Suprapubic skin (tissue), 4 donors: Measurements from ENCODE around the gene TIMP2.

Experiments
- POLR2A ChIP-seq, 2 donors: fragments of 450-650 bp; IDR thresholded peaks; one replicate each; pipeline ENCODE4 v1.6.1; 2017; ENCODE audit warnings: antibody characterized with exemption in 2 of 2, mild to moderate bottlenecking in 2 of 2, moderate library complexity in 2 of 2
- POLR2AphosphoS5 ChIP-seq, 3 donors: sonication (generic); formaldehyde crosslinking; IDR thresholded peaks; one replicate each; pipeline ENCODE4 v1.6.1; 2017; ENCODE audit warnings: antibody characterized with exemption in 3 of 3
- TF ChIP-seq, protein P1 (sequence below), 2 donors: fragments of 200-600 bp in 1 of 2; fragments of 450-650 bp in 1 of 2; sonication (generic) in 1 of 2; IDR thresholded peaks; one replicate each; pipeline ENCODE4 v1.5.1; 2016 to 2019; ENCODE audit warnings: antibody characterized with exemption in 2 of 2, mild to moderate bottlenecking in 1 of 2, moderate library complexity in 1 of 2

DNA sequence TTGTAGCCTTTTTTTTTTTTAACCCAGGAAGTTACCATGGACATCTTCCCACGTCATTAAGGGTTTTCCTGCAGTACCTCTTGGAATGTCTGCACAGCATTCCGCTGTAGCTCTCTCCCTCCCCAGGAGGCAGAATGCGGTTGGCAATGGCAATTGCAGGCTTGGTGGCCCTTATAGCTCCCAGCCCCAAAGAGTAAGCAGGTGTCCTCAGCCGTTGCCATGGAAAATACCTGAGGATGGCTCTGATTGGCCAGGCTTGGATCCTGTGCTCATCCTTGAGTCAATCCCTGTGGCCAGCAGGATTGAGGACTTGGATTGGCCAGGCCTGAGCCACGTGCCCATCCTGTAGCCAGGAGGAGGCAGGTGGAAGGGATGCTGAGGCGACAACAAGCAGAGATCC lies 15.5 kb upstream of the TIMP2 start:
- TF ChIP-seq, protein P1, sequence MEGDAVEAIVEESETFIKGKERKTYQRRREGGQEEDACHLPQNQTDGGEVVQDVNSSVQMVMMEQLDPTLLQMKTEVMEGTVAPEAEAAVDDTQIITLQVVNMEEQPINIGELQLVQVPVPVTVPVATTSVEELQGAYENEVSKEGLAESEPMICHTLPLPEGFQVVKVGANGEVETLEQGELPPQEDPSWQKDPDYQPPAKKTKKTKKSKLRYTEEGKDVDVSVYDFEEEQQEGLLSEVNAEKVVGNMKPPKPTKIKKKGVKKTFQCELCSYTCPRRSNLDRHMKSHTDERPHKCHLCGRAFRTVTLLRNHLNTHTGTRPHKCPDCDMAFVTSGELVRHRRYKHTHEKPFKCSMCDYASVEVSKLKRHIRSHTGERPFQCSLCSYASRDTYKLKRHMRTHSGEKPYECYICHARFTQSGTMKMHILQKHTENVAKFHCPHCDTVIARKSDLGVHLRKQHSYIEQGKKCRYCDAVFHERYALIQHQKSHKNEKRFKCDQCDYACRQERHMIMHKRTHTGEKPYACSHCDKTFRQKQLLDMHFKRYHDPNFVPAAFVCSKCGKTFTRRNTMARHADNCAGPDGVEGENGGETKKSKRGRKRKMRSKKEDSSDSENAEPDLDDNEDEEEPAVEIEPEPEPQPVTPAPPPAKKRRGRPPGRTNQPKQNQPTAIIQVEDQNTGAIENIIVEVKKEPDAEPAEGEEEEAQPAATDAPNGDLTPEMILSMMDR (IDR thresholded peaks at IDR 0.05): no peak
- TF ChIP-seq POLR2AphosphoS5 (IDR thresholded peaks at IDR 0.05): no peak
- no peak for TF ChIP-seq POLR2A (IDR thresholded peaks at IDR 0.05)
